Pancreas (tissue), 10 donors: Measurements from ENCODE around the gene RCAN1. TPM values are rescaled to one million over a fixed set of nuclear protein-coding genes. Genes with fewer than 3 reads are reported as not detected.
A peak's percentile ranks its signal among the peaks of the same experiment; 100 is the strongest.

Source experiments
- ATAC-seq, 4 donors: fragments of 200-7000 bp; cut with Tn5 transposase; one replicate each; pipeline versions ENCODE4 v1.8.0 to v1.9.1; 2020; ENCODE audit warnings: mild to moderate bottlenecking in 4 of 4, moderate library complexity in 4 of 4
- DNase-seq, 6 donors: peaks; one replicate each; pipeline ENCODE4 v3.0.0-alpha.2; 2020
- FAIRE-seq: peaks from 2 replicates; lab custom pipeline; 2012; peaks lifted over from hg19 to GRCh38; lab: Jason Lieb, UNC
- H3K27ac ChIP-seq, 4 donors: fragments of 200-600 bp; sonication (generic); 1 replicate in 3 of 4; 2 replicates in 1 of 4; pipeline versions ENCODE4 v1.5.0 to v1.8.0; 2020
- H3K27me3 ChIP-seq, 4 donors: fragments of 200-600 bp; one replicate each; pipeline ENCODE4 v1.8.0; 2021
- H3K36me3 ChIP-seq, 3 donors: fragments of 200-600 bp; sonication (generic) in 1 of 3; one replicate each; pipeline versions ENCODE4 v1.5.0 to v1.8.0; 2020 to 2021
- H3K4me1 ChIP-seq, 3 donors: fragments of 200-600 bp; one replicate each; pipeline ENCODE4 v1.8.0; 2021
- H3K4me3 ChIP-seq, 4 donors: fragments of 200-600 bp; sonication (generic) in 2 of 4; one replicate each; pipeline versions ENCODE4 v1.5.0 to v1.8.0; 2020 to 2021
- H3K9me3 ChIP-seq, 4 donors: fragments of 200-600 bp; one replicate each; pipeline ENCODE4 v1.8.0; 2021
- CTCF ChIP-seq, 4 donors: fragments of 200-600 bp; sonication (generic) in 3 of 4; IDR thresholded peaks; one replicate each; pipeline versions ENCODE4 v1.5.0 to v1.8.0; 2021; ENCODE audit warnings: antibody characterized with exemption in 4 of 4
- WGBS, 2 donors: extraction: QIAGEN DNeasy Blood & Tissue Kit; methylation state at CpG; one replicate each; pipeline ENCODE4 v1.1.7; 2013; 5-methylcytosine and 5-hydroxymethylcytosine counted together
- intact Hi-C, 3 donors: fragments of 100-400 bp; cut with DNase I; formaldehyde crosslinking; loops; one replicate each; pipeline versions ENCODE4 v1.11.1 to v1.14.2; 2022
- polyA plus RNA-seq, 2 donors: library from polyadenylated mRNA; stranded (reverse); fragments of 200-250 nt; gene quantifications; one replicate each; pipeline ENCODE4 v1.2.3, GENCODE V29; 2013
- total RNA-seq, 6 donors: library from RNA; stranded (reverse); fragmentation: NEBNext Ultra II Directional in 4 of 6; extraction: Animal tissue kit (Norgen Biotek cat#: 25700) in 4 of 6; gene quantifications; one replicate each; pipeline versions ENCODE4 v1.2.1 to v1.2.4, GENCODE V29; 2021 to 2023
- donor health status: healthy with polysubstance abuse.
- donor health status: DM: no; HTN: no; CAD: no; lungs with moderate emphysema.
- donor health status: DM: no; HTN: no; CAD: no.
- donor health status: control.
- donor health status: control.
- donor health status: Bipolar disorder and iron deficiency.
- donor health status: DM: yes; HTN: yes; CAD: no.
- donor health status: DM: no; HTN: no; CAD: no.
- donor health status: DM: no; HTN: no; CAD: no.
- donor health status: DM: yes; HTN: yes; CAD: no.

The RCAN1 gene
- total and polyA plus RNA-seq, 8 donors = 9.5 to 19.7 (median 14.7) TPM

DNA sequence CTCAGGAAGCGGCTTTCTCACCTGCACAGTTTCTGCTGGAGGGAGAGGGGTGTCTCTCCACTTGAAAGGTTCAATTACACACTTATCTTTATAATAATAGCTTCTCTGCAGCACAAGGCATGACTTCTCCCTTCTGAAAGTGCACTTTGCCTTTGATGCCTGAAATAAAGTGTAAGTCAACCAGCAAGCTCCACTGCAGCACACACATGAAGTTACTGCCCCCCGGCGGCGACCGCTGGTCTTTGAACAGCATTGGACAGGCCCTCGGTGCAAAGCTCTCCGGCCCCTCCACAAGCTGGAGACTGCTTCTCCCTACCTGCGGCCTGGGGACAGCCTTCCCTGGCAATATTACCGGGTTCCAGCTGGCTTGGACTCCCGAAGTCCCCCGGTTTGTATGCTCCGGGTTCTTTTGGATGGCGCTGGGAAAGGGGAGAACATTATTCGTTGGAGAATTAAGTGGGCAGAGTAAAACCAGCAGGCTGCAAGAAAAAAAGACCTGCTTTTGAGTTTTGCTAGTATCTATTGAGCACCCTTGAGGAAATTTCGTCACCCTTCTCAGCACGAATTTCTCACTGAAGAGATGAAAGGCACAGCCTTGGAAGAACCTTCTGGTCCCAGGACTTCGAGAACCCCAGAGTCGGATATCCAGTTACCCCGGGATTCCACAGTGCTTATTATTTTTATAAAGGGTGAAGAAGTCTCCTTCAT, 11.8 kb downstream of the RCAN1 start:
- Histone ChIP-seq H3K4me1 (no peaks in the 10 kb centered on the region), H3K27ac (no peak overlapping the region), H3K27me3 (no peaks in the 10 kb centered on the region), H3K36me3 (no peaks in the 10 kb centered on the region), H3K9me3 (no peaks in the 10 kb centered on the region), H3K4me3 (no peak overlapping the region)
- intact Hi-C loops = no loop called here
- TF ChIP-seq CTCF (IDR thresholded peaks at IDR 0.05) = peak; percentile 52 to 71 (median 59)
- WGBS, 2 donors = 28 to 29% methylated on average over 19 of the region's 19 CpGs
- FAIRE-seq = no peak
- peak; percentile 73 to 93 (median 84) for DNase-seq
- ATAC-seq = peak; percentile 98 to 100 (median 100)

- Histone ChIP-seq H3K27me3 (no peaks in the 10 kb centered on the region), H3K9me3 (no peaks in the 10 kb centered on the region), H3K36me3 (no peaks in the 10 kb centered on the region), H3K27ac (no peak overlapping the region), H3K4me3 (no peak overlapping the region), H3K4me1 (peaks cover 0 to under 1% (median 0%) of the 10 kb centered on the region in 3 donors)
- DNase-seq (no peak), FAIRE-seq (no peak), ATAC-seq (no peak)
- 56 to 57% methylated on average over 4 of the region's 4 CpGs for WGBS, 2 donors
- no peak for TF ChIP-seq CTCF (IDR thresholded peaks at IDR 0.05)
- intact Hi-C loops = no loop called here
Measured at GRCh38 chr21:34602061-34602460, 12.9 kb downstream of the RCAN1 start.

DNA sequence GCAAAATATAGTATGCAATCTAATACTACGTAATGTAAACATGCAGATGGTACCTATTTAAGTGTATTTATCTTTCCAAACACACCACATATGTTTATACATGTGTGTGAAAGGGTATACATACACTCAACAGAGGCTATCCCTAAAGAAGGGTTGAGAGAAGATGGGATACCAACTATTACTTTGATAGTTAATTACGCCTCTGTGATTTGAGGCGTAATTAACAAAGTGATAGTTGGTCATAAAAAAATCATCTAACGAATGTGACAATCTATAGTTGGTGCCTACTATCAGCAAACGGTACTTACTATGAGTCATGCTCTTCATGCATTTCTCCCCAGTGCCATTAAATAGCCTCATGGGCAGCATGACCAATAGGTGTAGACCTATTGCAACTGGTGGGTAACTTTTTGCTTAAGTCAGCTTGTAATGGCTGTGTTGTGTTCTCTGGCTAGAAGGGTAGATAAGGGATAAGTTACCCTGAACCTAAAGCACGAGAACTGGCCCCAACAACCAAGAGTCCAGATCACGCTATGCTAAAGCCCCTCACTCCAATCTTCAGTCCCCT, 15.3 kb downstream of the RCAN1 start:
- FAIRE-seq (no peak), ATAC-seq (no peak), DNase-seq (no peak)
- Histone ChIP-seq H3K36me3 (no peaks in the 10 kb centered on the region), H3K27me3 (no peaks in the 10 kb centered on the region), H3K9me3 (no peaks in the 10 kb centered on the region), H3K4me1 (peaks cover 12 to 20% (median 15%) of the 10 kb centered on the region in 3 donors), H3K27ac (no peak overlapping the region), H3K4me3 (no peak overlapping the region)
- no peak for TF ChIP-seq CTCF (IDR thresholded peaks at IDR 0.05)
- intact Hi-C loops = no loop called here
- 85 to 88% methylated on average over 7 of the region's 7 CpGs for WGBS, 2 donors

DNA sequence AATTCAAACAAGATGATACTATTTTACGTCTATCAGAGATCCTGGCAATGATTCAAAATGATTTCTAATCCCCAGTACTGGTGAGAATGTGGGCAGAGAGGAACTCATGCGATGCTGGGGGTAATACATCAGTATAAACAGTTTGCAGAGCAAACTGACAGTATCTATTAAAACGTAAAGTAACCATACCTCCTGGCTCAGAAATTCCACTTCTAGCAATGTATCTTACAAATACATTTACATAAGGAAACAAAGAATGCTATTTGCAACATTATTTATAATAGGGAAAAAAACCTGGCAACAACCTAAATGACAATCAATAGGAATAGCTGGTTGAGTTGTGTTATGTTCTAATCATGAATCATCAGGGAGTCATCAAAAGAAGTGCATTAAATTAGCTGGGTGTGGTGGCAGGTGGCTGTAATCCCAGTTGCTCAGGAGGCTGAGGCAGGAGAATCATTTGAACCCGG, 15.9 kb downstream of the RCAN1 start:
- DNase-seq (no peak), ATAC-seq (no peak), FAIRE-seq (no peak)
- no peak overlapping the region for H3K4me3 ChIP-seq
- H3K9me3 ChIP-seq = no peaks in the 10 kb centered on the region
- H3K4me1 ChIP-seq = peaks cover 19 to 24% (median 21%) of the 10 kb centered on the region in 3 donors
- WGBS, 2 donors = 56 to 60% methylated on average over 4 of the region's 4 CpGs
- no peaks in the 10 kb centered on the region for H3K36me3 ChIP-seq
- no peak overlapping the region for H3K27ac ChIP-seq
- no peak for TF ChIP-seq CTCF (IDR thresholded peaks at IDR 0.05)
- H3K27me3 ChIP-seq = no peaks in the 10 kb centered on the region
- intact Hi-C loops = no loop called here

DNA sequence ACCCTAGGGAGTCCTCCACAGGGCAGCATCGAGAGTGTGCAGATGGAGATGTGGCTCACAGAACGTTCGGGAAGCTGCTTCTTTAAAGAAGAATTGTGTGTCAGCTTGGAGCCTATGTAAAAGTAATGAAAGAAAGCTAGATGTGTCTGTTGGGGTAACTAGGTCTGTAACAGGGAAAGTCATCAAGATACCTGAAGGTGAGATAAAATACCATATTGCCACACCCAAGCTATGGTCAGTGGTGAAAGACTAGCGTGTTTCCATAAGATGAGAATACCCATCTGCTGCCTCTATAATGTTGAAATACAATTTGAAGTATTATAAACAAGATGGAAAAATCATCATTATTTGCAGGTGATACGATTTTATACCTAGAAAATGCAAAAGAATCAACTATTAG, 17.5 kb downstream of the RCAN1 start:
- H3K9me3 ChIP-seq = no peaks in the 10 kb centered on the region
- no peak for FAIRE-seq
- H3K27ac ChIP-seq = no peak overlapping the region
- no peaks in the 10 kb centered on the region for H3K36me3 ChIP-seq
- peaks cover 30 to 33% (median 32%) of the 10 kb centered on the region in 3 donors for H3K4me1 ChIP-seq
- no peak for ATAC-seq
- WGBS, 2 donors = 89% methylated on average over 5 of the region's 5 CpGs
- intact Hi-C loops = no loop called here
- TF ChIP-seq CTCF (IDR thresholded peaks at IDR 0.05) = no peak
- DNase-seq = no peak
- no peak overlapping the region for H3K4me3 ChIP-seq
- H3K27me3 ChIP-seq = no peaks in the 10 kb centered on the region
